Liver (tissue), 9 donors: ENCODE data around the gene KMT2E. TPM values are rescaled to one million over a fixed set of nuclear protein-coding genes. Genes with fewer than 3 reads are reported as not detected.

Source experiments
- DNase-seq: peaks from one replicate; pipeline ENCODE4 v3.0.0-alpha.2; 2017; ENCODE audit warnings: low spot score
- H3K27ac ChIP-seq, 2 donors: one replicate each; pipeline ENCODE4 v1.7.0; 2013; ENCODE audit warnings: inconsistent platforms in 2 of 2, low read length in 2 of 2, control low read depth in 1 of 2, low read depth in 1 of 2, mild to moderate bottlenecking in 1 of 2
- H3K27me3 ChIP-seq, 4 donors: one replicate each; pipeline versions ENCODE4 v1.6.1 to v1.7.0; 2013; ENCODE audit warnings: low read length in 3 of 4, inconsistent platforms in 1 of 4, mild to moderate bottlenecking in 1 of 4, moderate library complexity in 1 of 4; ENCODE audit not compliant: control insufficient read depth in 4 of 4, insufficient read depth in 4 of 4
- H3K36me3 ChIP-seq, 4 donors: one replicate each; pipeline versions ENCODE4 v1.6.1 to v1.7.0; 2013; ENCODE audit warnings: low read length in 3 of 4, mild to moderate bottlenecking in 3 of 4, low read depth in 1 of 4, moderate library complexity in 1 of 4; ENCODE audit not compliant: control insufficient read depth in 4 of 4, insufficient read depth in 3 of 4
- H3K4me1 ChIP-seq, 4 donors: one replicate each; pipeline versions ENCODE4 v1.6.1 to v1.7.0; 2013; ENCODE audit warnings: low read length in 3 of 4, mild to moderate bottlenecking in 3 of 4, moderate library complexity in 1 of 4; ENCODE audit not compliant: control insufficient read depth in 4 of 4, insufficient read depth in 4 of 4
- H3K4me3 ChIP-seq, 3 donors: one replicate each; pipeline versions ENCODE4 v1.6.1 to v1.7.0; 2013; ENCODE audit warnings: low read length in 3 of 3, control low read depth in 1 of 3, low read depth in 1 of 3, mild to moderate bottlenecking in 1 of 3
- H3K9ac ChIP-seq, 2 donors: one replicate each; pipeline ENCODE4 v1.7.0; 2013; ENCODE audit warnings: low read length in 2 of 2, mild to moderate bottlenecking in 2 of 2, moderate library complexity in 2 of 2, control low read depth in 1 of 2, low read depth in 1 of 2
- H3K9me3 ChIP-seq, 4 donors: one replicate each; pipeline versions ENCODE4 v1.6.1 to v1.7.0; 2013; ENCODE audit warnings: low read length in 3 of 4; ENCODE audit not compliant: control insufficient read depth in 4 of 4
- EGR1 ChIP-seq, 2 donors: IDR thresholded peaks; 2 replicates each; pipeline ENCODE4 v1.6.1; 2016 to 2018; ENCODE audit warnings: antibody characterized with exemption in 2 of 2, low read depth in 2 of 2
- FOXA1 ChIP-seq: IDR thresholded peaks from 2 replicates; pipeline ENCODE4 v1.6.1; 2016; ENCODE audit warnings: antibody characterized with exemption
- FOXA2 ChIP-seq: IDR thresholded peaks from 2 replicates; pipeline ENCODE4 v1.6.1; 2016; ENCODE audit warnings: antibody characterized with exemption
- GABPA ChIP-seq, 2 donors: IDR thresholded peaks in 1 of 2; conservative IDR thresholded peaks in 1 of 2; 2 replicates each; pipeline ENCODE4 v1.6.1; 2016; ENCODE audit warnings: antibody characterized with exemption in 2 of 2, mild to moderate bottlenecking in 1 of 2, moderate library complexity in 1 of 2
- HNF4G ChIP-seq: IDR thresholded peaks from 2 replicates; pipeline ENCODE4 v1.6.1; 2016; ENCODE audit warnings: antibody characterized with exemption
- JUND ChIP-seq, 2 donors: IDR thresholded peaks; 2 replicates each; pipeline ENCODE4 v1.6.1; 2016; ENCODE audit warnings: antibody characterized with exemption in 2 of 2
- NR2F2 ChIP-seq: IDR thresholded peaks from 2 replicates; pipeline ENCODE4 v1.6.1; 2016; ENCODE audit warnings: antibody characterized with exemption
- RAD21 ChIP-seq, 2 donors: IDR thresholded peaks; 2 replicates each; pipeline ENCODE4 v1.6.1; 2016; ENCODE audit warnings: antibody characterized with exemption in 2 of 2, mild to moderate bottlenecking in 2 of 2
- REST ChIP-seq: IDR thresholded peaks from 2 replicates; pipeline ENCODE4 v1.6.1; 2016; ENCODE audit warnings: antibody characterized with exemption, mild to moderate bottlenecking
- TAF1 ChIP-seq: conservative IDR thresholded peaks from 2 replicates; pipeline ENCODE4 v1.6.1; 2016; ENCODE audit warnings: antibody characterized with exemption, mild to moderate bottlenecking
- YY1 ChIP-seq: IDR thresholded peaks from 2 replicates; pipeline ENCODE4 v1.6.1; 2016; ENCODE audit warnings: antibody characterized with exemption, mild to moderate bottlenecking
- WGBS: extraction: QIAGEN DNeasy Blood & Tissue Kit; methylation state at CpG from one replicate; pipeline ENCODE4 v1.1.7; 2013; 5-methylcytosine and 5-hydroxymethylcytosine counted together
- polyA plus RNA-seq, 2 donors: library from polyadenylated mRNA; stranded (reverse) in 1 of 2; unstranded in 1 of 2; fragments of 200-250 nt in 1 of 2; fragments of >200 nt in 1 of 2; fragmentation: Nextera tagmentation in 1 of 2; extraction: Ambion mirVana in 1 of 2; gene quantifications; one replicate each; pipeline versions ENCODE4 v1.2.1 to v1.2.3, GENCODE V29; 2013 to 2015
- total RNA-seq, 2 donors: library from RNA; depleted of rRNA; stranded (reverse); fragments of >200 nt; gene quantifications; one replicate each; pipeline ENCODE4 v1.2.3, GENCODE V29; 2014
- TF ChIP-seq, protein P1 (sequence below): fragments of 150-350 bp; IDR thresholded peaks from 2 replicates; pipeline ENCODE4 v1.5.1; 2017; ENCODE audit warnings: improper control_type of control experiment, low read depth, low read length; ENCODE audit not compliant: missing input control
- TF ChIP-seq, protein P2 (sequence below): IDR thresholded peaks from 2 replicates; pipeline ENCODE4 v1.6.1; 2016; ENCODE audit warnings: antibody characterized with exemption
- TF ChIP-seq, protein P3 (sequence below): IDR thresholded peaks from 2 replicates; pipeline ENCODE4 v1.6.1; 2016; ENCODE audit warnings: antibody characterized with exemption
- donor health status: healthy.
- donor health status: healthy.
- donor health status: healthy.
- donor health status: healthy.
- donor health status: healthy.

Gene KMT2E
- total and polyA plus RNA-seq, 4 donors, result 7.1 to 55.6 (median 42.4) TPM

GRCh38 chr7:104990983-104991382 lies 23.0 kb upstream of the KMT2E start:
- no peak for TF ChIP-seq GABPA (IDR thresholded peaks at IDR 0.05 in 1 of 2, conservative IDR thresholded peaks at IDR 0.05 in 1 of 2)
- TF ChIP-seq JUND (IDR thresholded peaks at IDR 0.05), result no peak
- TF ChIP-seq EGR1 (IDR thresholded peaks at IDR 0.05; ENCODE audit: low read depth in 2 of 2), result no peak
- H3K9me3 ChIP-seq, result no peaks in the 10 kb centered on the region
- no peaks in the 10 kb centered on the region for H3K27me3 ChIP-seq
- peaks cover 4 to 15% (median 13%) of the 10 kb centered on the region in 4 donors for H3K4me1 ChIP-seq
- WGBS, result 94% methylated on average over 7 of the region's 7 CpGs
- H3K36me3 ChIP-seq, result peaks cover 0 to 7% (median 2%) of the 10 kb centered on the region in 4 donors
- no peak for DNase-seq
- H3K4me3 ChIP-seq, result no peak overlapping the region
- H3K27ac ChIP-seq, result no peak overlapping the region
- H3K9ac ChIP-seq, result no peak overlapping the region

GRCh38 chr7:104992306-104992705 lies 21.7 kb upstream of the KMT2E start:
- peaks cover 4 to 13% (median 11%) of the 10 kb centered on the region in 4 donors for H3K4me1 ChIP-seq
- WGBS, result 90% methylated on average over 2 of the region's 2 CpGs

More at GRCh38 chr7:104992306-104992705, 21.7 kb upstream of the KMT2E start:
- Histone ChIP-seq H3K27ac (no peak overlapping the region), H3K4me3 (no peak overlapping the region), H3K9me3 (no peaks in the 10 kb centered on the region), H3K36me3 (peaks cover 0 to 7% (median 2%) of the 10 kb centered on the region in 4 donors), H3K9ac (no peak overlapping the region), H3K27me3 (no peaks in the 10 kb centered on the region)
- DNase-seq, result no peak
- TF ChIP-seq FOXA2 (no peak), RAD21 (IDR thresholded peaks at IDR 0.05) (no peak), EGR1 (IDR thresholded peaks at IDR 0.05; ENCODE audit: low read depth in 2 of 2) (no peak), HNF4G (no peak), FOXA1 (no peak), YY1 (no peak), JUND (IDR thresholded peaks at IDR 0.05) (no peak), TAF1 (no peak), NR2F2 (no peak), REST (no peak)
- TF ChIP-seq, protein P1, sequence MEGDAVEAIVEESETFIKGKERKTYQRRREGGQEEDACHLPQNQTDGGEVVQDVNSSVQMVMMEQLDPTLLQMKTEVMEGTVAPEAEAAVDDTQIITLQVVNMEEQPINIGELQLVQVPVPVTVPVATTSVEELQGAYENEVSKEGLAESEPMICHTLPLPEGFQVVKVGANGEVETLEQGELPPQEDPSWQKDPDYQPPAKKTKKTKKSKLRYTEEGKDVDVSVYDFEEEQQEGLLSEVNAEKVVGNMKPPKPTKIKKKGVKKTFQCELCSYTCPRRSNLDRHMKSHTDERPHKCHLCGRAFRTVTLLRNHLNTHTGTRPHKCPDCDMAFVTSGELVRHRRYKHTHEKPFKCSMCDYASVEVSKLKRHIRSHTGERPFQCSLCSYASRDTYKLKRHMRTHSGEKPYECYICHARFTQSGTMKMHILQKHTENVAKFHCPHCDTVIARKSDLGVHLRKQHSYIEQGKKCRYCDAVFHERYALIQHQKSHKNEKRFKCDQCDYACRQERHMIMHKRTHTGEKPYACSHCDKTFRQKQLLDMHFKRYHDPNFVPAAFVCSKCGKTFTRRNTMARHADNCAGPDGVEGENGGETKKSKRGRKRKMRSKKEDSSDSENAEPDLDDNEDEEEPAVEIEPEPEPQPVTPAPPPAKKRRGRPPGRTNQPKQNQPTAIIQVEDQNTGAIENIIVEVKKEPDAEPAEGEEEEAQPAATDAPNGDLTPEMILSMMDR, result no peak
- TF ChIP-seq, protein P2, sequence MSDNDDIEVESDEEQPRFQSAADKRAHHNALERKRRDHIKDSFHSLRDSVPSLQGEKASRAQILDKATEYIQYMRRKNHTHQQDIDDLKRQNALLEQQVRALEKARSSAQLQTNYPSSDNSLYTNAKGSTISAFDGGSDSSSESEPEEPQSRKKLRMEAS, result no peak
- TF ChIP-seq, protein P3, sequence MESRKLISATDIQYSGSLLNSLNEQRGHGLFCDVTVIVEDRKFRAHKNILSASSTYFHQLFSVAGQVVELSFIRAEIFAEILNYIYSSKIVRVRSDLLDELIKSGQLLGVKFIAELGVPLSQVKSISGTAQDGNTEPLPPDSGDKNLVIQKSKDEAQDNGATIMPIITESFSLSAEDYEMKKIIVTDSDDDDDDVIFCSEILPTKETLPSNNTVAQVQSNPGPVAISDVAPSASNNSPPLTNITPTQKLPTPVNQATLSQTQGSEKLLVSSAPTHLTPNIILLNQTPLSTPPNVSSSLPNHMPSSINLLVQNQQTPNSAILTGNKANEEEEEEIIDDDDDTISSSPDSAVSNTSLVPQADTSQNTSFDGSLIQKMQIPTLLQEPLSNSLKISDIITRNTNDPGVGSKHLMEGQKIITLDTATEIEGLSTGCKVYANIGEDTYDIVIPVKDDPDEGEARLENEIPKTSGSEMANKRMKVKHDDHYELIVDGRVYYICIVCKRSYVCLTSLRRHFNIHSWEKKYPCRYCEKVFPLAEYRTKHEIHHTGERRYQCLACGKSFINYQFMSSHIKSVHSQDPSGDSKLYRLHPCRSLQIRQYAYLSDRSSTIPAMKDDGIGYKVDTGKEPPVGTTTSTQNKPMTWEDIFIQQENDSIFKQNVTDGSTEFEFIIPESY, result no peak
